ENCODE data around the gene MAST4. TPM values are rescaled to one million over a fixed set of nuclear protein-coding genes. Genes with fewer than 3 reads are reported as not detected.

MAST4 gene
- total and polyA plus RNA-seq, 2 of the 8 experiments (the other 6 are each of a cell fraction or from before 2014, with no cell fraction given): 1.5 to 2.6 TPM

DNA sequence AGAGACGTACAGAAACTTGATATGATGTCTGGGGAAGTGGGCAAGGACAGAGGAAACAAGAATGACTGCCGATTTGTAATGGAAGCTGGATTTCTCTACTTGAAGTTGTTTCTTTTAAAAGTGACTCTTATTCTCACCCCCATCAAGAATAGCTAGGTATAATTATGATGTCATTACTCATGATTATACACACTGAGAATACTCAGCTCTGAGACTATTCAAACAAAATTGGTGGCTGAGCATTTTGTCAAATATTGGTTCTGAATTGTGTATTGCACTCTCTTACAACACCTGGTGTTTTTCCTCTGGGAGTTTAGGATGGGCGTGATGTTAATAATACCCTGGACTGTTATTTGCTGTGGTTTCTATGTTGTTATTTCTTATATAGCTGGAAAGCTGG, 46.3 kb downstream of the MAST4 start:
- no peak overlapping the region for H3K18ac ChIP-seq (ENCODE audit: extremely low read depth, low read length)
- WGBS, 2 experiments (ENCODE audit: extremely low coverage in 1 of 2, insufficient coverage in 1 of 2, insufficient read length in 1 of 2, insufficient replicate concordance in 2 of 2, low coverage in 1 of 2, low lambda C conversion rate in 2 of 2, missing lambda C conversion rate in 1 of 2): 88% methylated on average over 3 of the region's 3 CpGs; no CpG with 5 or more reads in 1 of the 2 experiments
- no peak overlapping the region for H3K4ac ChIP-seq (replicated peaks; ENCODE audit: insufficient read length, low read depth, low read length)
- H2BK120ac ChIP-seq (replicated peaks; ENCODE audit: low read depth, low read length): no peak overlapping the region
- no peaks in the 10 kb centered on the region for H3K36me3 ChIP-seq (ENCODE audit: control insufficient read depth in 2 of 4, insufficient read depth in 4 of 4, low read length in 3 of 4)
- H3K9ac ChIP-seq (replicated peaks in 1 of 4; ENCODE audit: extremely low read depth in 1 of 4, low read depth in 3 of 4, low read length in 3 of 4): no peak overlapping the region
- DNase-seq (ENCODE audit: low read depth in 1 of 2, low spot score in 2 of 2) (no peak), FAIRE-seq (no peak)
- H4K5ac ChIP-seq (ENCODE audit: insufficient read length, low read depth, low read length): no peak overlapping the region
- H3K4me3 ChIP-seq (ENCODE audit: extremely low read depth in 1 of 4, insufficient read depth in 2 of 4, low read depth in 3 of 4, low read length in 4 of 4): no peak overlapping the region
- H3K56ac ChIP-seq (replicated peaks; ENCODE audit: insufficient read length, low read depth, low read length): no peak overlapping the region
- no peak overlapping the region for H2BK20ac ChIP-seq (ENCODE audit: low read length)
- no peak overlapping the region for H2BK15ac ChIP-seq (ENCODE audit: low read length)
- H3K14ac ChIP-seq (ENCODE audit: insufficient read length): no peak overlapping the region
- no peaks in the 10 kb centered on the region for H3K27me3 ChIP-seq (replicated peaks in 1 of 4; ENCODE audit: control insufficient read depth in 3 of 4, extremely low read depth in 1 of 4, insufficient read depth in 3 of 4, low read length in 3 of 4)
- H4K20me1 ChIP-seq (replicated peaks in 1 of 2; ENCODE audit: control insufficient read depth in 1 of 2, insufficient read depth in 2 of 2, low read length in 2 of 2): no peaks in the 10 kb centered on the region
- H3K23me2 ChIP-seq (ENCODE audit: low read depth, low read length): no peaks in the 10 kb centered on the region
- no peak overlapping the region for H2BK5ac ChIP-seq (ENCODE audit: low read depth, low read length)
- no peak overlapping the region for H2AFZ ChIP-seq (ENCODE audit: low read length)
- no peak overlapping the region for H3K27ac ChIP-seq (ENCODE audit: low read depth, low read length)
- no peaks in the 10 kb centered on the region for H3K79me2 ChIP-seq (ENCODE audit: control insufficient read depth in 1 of 2, insufficient read depth in 2 of 2, low read length in 2 of 2)
- H4K91ac ChIP-seq (replicated peaks; ENCODE audit: insufficient read length, low read length): no peak overlapping the region
- ChIA-PET POLR2A (ENCODE audit: partially characterized antibody) (no interaction called here), CTCF (ENCODE audit: partially characterized antibody) (interaction anchor here (0.6 kb wide), 1 partner anchor 10 kb away, joined by 3 read pairs; no protein-coding TSS in a partner anchor)
- H3K23ac ChIP-seq (ENCODE audit: insufficient read length): no peak overlapping the region
- H3K4me2 ChIP-seq (ENCODE audit: insufficient read depth in 1 of 2, low read depth in 2 of 2, low read length in 2 of 2): no peak overlapping the region
- H3K79me1 ChIP-seq (ENCODE audit: low read depth, low read length): no peaks in the 10 kb centered on the region
- H2BK12ac ChIP-seq (ENCODE audit: low read depth, low read length): no peak overlapping the region
- H2AK5ac ChIP-seq (ENCODE audit: low read depth, low read length): no peak overlapping the region
- H4K8ac ChIP-seq (ENCODE audit: extremely low read depth, insufficient read depth, low read length): no peak overlapping the region
- no peaks in the 10 kb centered on the region for H3K9me3 ChIP-seq (ENCODE audit: insufficient read depth in 2 of 2, low read depth in 1 of 2, low read length in 1 of 2)
- no peaks in the 10 kb centered on the region for H3K4me1 ChIP-seq (replicated peaks in 1 of 4; ENCODE audit: control insufficient read depth in 3 of 4, insufficient read depth in 4 of 4, low read length in 3 of 4)
- TF ChIP-seq SAP30 (IDR thresholded peaks at IDR 0.05; ENCODE audit: insufficient read depth, insufficient replicate concordance, low read length): no peak
- TF ChIP-seq FOSL1 (IDR thresholded peaks at IDR 0.05; ENCODE audit: insufficient read depth, low read depth, low read length): no peak
- TF ChIP-seq POLR2A (IDR thresholded peaks at IDR 0.05; ENCODE audit: control extremely low read depth in 1 of 2, low read depth in 2 of 2, low read length in 2 of 2): no peak
- no peak for TF ChIP-seq SIX5 (IDR thresholded peaks at IDR 0.05; ENCODE audit: low read depth, low read length)
- no peak for TF ChIP-seq CREB1 (IDR thresholded peaks at IDR 0.05)
- no peak for TF ChIP-seq KDM1A (IDR thresholded peaks at IDR 0.05; ENCODE audit: borderline replicate concordance, low read length)
- no peak for TF ChIP-seq NANOG (IDR thresholded peaks at IDR 0.05; ENCODE audit: insufficient read depth, low read depth, low read length, poor library complexity, severe bottlenecking)
- no peak for TF ChIP-seq NRF1 (IDR thresholded peaks at IDR 0.05; ENCODE audit: low read depth, low read length)
- TF ChIP-seq ASH2L (IDR thresholded peaks at IDR 0.05; ENCODE audit: low read length): no peak
- TF ChIP-seq KDM4A (IDR thresholded peaks at IDR 0.05; ENCODE audit: low read depth, low read length, severe bottlenecking): no peak
- no peak for TF ChIP-seq RXRA (IDR thresholded peaks at IDR 0.05; ENCODE audit: insufficient read depth, low read depth, low read length)
- no peak for TF ChIP-seq CTBP2 (IDR thresholded peaks at IDR 0.05; ENCODE audit: borderline replicate concordance, insufficient read depth, insufficient read length, low read length)
- no peak for TF ChIP-seq SUZ12 (IDR thresholded peaks at IDR 0.05; ENCODE audit: low read length)
- no peak for TF ChIP-seq CBX5 (IDR thresholded peaks at IDR 0.05; ENCODE audit: low read depth, low read length)
- no peak for TF ChIP-seq BACH1 (IDR thresholded peaks at IDR 0.05; ENCODE audit: low read length)
- no peak for TF ChIP-seq HDAC6 (IDR thresholded peaks at IDR 0.05; ENCODE audit: low read depth, low read length)

All from H1 (cell line).